Transverse colon (tissue), 3 donors: ENCODE data around the gene RNF44.

Experiments
- CTCF ChIP-seq, 5 experiments: fragments of 200-600 bp in 3 of 5; fragments of 450-650 bp in 2 of 5; sonication (generic) in 3 of 5; IDR thresholded peaks; 1 replicate in 2 of 5; 2 replicates in 3 of 5; pipeline ENCODE4 v1.5.1; 2016 to 2017; ENCODE audit warnings: antibody characterized with exemption in 5 of 5, inconsistent platforms in 3 of 5, mild to moderate bottlenecking in 2 of 5, moderate library complexity in 1 of 5
- EP300 ChIP-seq: sonication (generic); formaldehyde crosslinking; IDR thresholded peaks from one replicate; pipeline ENCODE4 v1.6.1; 2017; ENCODE audit warnings: antibody characterized with exemption, low read depth
- POLR2A ChIP-seq: fragments of 450-650 bp; IDR thresholded peaks from one replicate; pipeline ENCODE4 v1.6.1; 2016; ENCODE audit warnings: antibody characterized with exemption, mild to moderate bottlenecking, moderate library complexity

GRCh38 chr5:176507911-176508310 is 29.3 kb downstream of the RNF44 start:
- TF ChIP-seq CTCF (IDR thresholded peaks at IDR 0.05), result no peak
- no peak for TF ChIP-seq POLR2A
- no peak for TF ChIP-seq EP300
